ENCODE measurements around the gene SCAMP2. TPM values are rescaled to one million over a fixed set of nuclear protein-coding genes. Genes with fewer than 3 reads are reported as not detected.

SCAMP2 gene
- total RNA-seq, 1 experiment from 2014 or later = 55.8 TPM

- TF ChIP-seq TCF7L2 (IDR thresholded peaks at IDR 0.05; ENCODE audit: borderline replicate concordance, extremely low read depth, insufficient read depth, insufficient read length) = no peak
Observed at GRCh38 chr15:74807282-74807681, 65.9 kb downstream of the SCAMP2 start (continued).

GRCh38 chr15:74804935-74805334 lies 68.2 kb downstream of the SCAMP2 start:
- H3K9ac ChIP-seq (ENCODE audit: low read length) = no peak overlapping the region
- no peaks in the 10 kb centered on the region for H3K9me3 ChIP-seq (ENCODE audit: control insufficient read depth in 1 of 2, insufficient read depth in 1 of 2, low read depth in 1 of 2, low read length in 2 of 2)
- no peaks in the 10 kb centered on the region for H4K20me1 ChIP-seq (ENCODE audit: insufficient read depth)
- H3K4me1 ChIP-seq (ENCODE audit: control insufficient read depth in 1 of 2, insufficient read depth in 2 of 2, low read length in 2 of 2) = peaks cover 7 to 25% of the 10 kb centered on the region in 2 experiments; a peak in 3 of 4 replicates
- POLR2A ChIA-PET = no interaction called here
- H3K79me2 ChIP-seq (ENCODE audit: insufficient read depth, low read length) = no peaks in the 10 kb centered on the region
- ATAC-seq = no peak
- TF ChIP-seq SP1 (IDR thresholded peaks at IDR 0.05; ENCODE audit: low read depth) (no peak), EZH2 (IDR thresholded peaks at IDR 0.05) (no peak), RAD21 (IDR thresholded peaks at IDR 0.05; ENCODE audit: low read depth) (no peak), ZFX (IDR thresholded peaks at IDR 0.05) (no peak), CBX3 (IDR thresholded peaks at IDR 0.05; ENCODE audit: low read depth) (no peak), MAX (IDR thresholded peaks at IDR 0.05) (no peak), POLR2AphosphoS5 (IDR thresholded peaks at IDR 0.05; ENCODE audit: low read depth, low read length) (no peak; the same call in 1 of the 2 replicates), REST (IDR thresholded peaks at IDR 0.05; ENCODE audit: low read depth) (no peak), JUND (IDR thresholded peaks at IDR 0.05) (no peak), SRF (IDR thresholded peaks at IDR 0.05; ENCODE audit: low read depth) (no peak), YY1 (IDR thresholded peaks at IDR 0.05; ENCODE audit: extremely low read depth, insufficient replicate concordance, low read depth, low read length) (no peak), TCF7L2 (IDR thresholded peaks at IDR 0.05; ENCODE audit: borderline replicate concordance, extremely low read depth, insufficient read depth, insufficient read length) (no peak), SIN3A (IDR thresholded peaks at IDR 0.05; ENCODE audit: low read depth) (no peak), ELF1 (IDR thresholded peaks at IDR 0.05; ENCODE audit: borderline replicate concordance, low read depth) (no peak), EZH2phosphoT487 (IDR thresholded peaks at IDR 0.05; ENCODE audit: borderline replicate concordance) (no peak)
- CTCF ChIA-PET = interaction anchor here (0.8 to 1.1 kb wide), 2 partner anchors 17 to 34 kb away, joined by 3 to 4 read pairs; no protein-coding TSS in a partner anchor
- no TSS peak for BruUV-seq (replicated peaks)
- intact Hi-C loops (cut with micrococcal nuclease) = no loop called here
- no peak overlapping the region for H3K27ac ChIP-seq (ENCODE audit: low read depth, low read length)
- no peaks in the 10 kb centered on the region for H3K27me3 ChIP-seq (ENCODE audit: insufficient read depth, low read length)
- H3K9me2 ChIP-seq (ENCODE audit: insufficient read depth) = no peaks in the 10 kb centered on the region
- H3K4me3 ChIP-seq (replicated peaks in 1 of 2; ENCODE audit: low read depth in 1 of 2, low read length in 2 of 2) = no peak overlapping the region
- no peak overlapping the region for H3K4me2 ChIP-seq (ENCODE audit: low read length)
- H3K36me3 ChIP-seq (ENCODE audit: control insufficient read depth in 1 of 2, insufficient read depth in 2 of 2, low read length in 2 of 2) = peaks cover 13 to 23% of the 10 kb centered on the region in 2 experiments; a peak in 3 of 4 replicates
- RAD21 ChIA-PET (ENCODE audit: low non-redundant PET in 1 of 2, low total read pairs in 2 of 2, uncharacterized antibody in 2 of 2, unreplicated experiment in 2 of 2) = no interaction called here
- DNase-seq (ENCODE audit: low read depth, low spot score) = no peak
- no peak overlapping the region for H2AFZ ChIP-seq (ENCODE audit: low read depth, low read length, poor library complexity, severe bottlenecking)

All from HCT116 (cell line).